Measurements from ENCODE around the gene NPW. TPM values are rescaled to one million over a fixed set of nuclear protein-coding genes. Genes with fewer than 3 reads are reported as not detected.

NPW gene
- polyA plus RNA-seq, 1 donor, result 4.4 TPM

- no CpG with 5 or more reads among the region's 41 CpGs for WGBS (ENCODE audit: insufficient coverage, low lambda C conversion rate)
- Histone ChIP-seq H3K4me3 (ENCODE audit: low read length) (no peak overlapping the region), H3K4me1 (ENCODE audit: control insufficient read depth, insufficient read depth, low read length) (peaks cover 58% of the 10 kb centered on the region), H3K9me3 (ENCODE audit: control insufficient read depth, low read depth, low read length) (peaks cover 12% of the 10 kb centered on the region), H3K27ac (ENCODE audit: low read length) (peak overlapping the region; percentile 79), H3K27me3 (ENCODE audit: control insufficient read depth, insufficient read depth, low read length) (no peaks in the 10 kb centered on the region), H3K36me3 (ENCODE audit: control insufficient read depth, insufficient read depth, low read length) (peaks cover 32% of the 10 kb centered on the region)
- peak; percentile 41 to 43 for DNase-seq
Measured at GRCh38 chr16:2038382-2039231, 19.0 kb downstream of the NPW start.

GRCh38 chr16:2039274-2040031, 19.9 kb downstream of the NPW start:
- Histone ChIP-seq H3K36me3 (ENCODE audit: control insufficient read depth, insufficient read depth, low read length) (peaks cover 33% of the 10 kb centered on the region), H3K4me1 (ENCODE audit: control insufficient read depth, insufficient read depth, low read length) (peaks cover 55% of the 10 kb centered on the region)

GRCh38 chr16:2040041-2040786, 20.6 kb downstream of the NPW start:
- peak overlapping the region; percentile 79 for H3K27ac ChIP-seq (ENCODE audit: low read length)
- DNase-seq, result no peak
- WGBS (ENCODE audit: insufficient coverage, low lambda C conversion rate), result no CpG with 5 or more reads among the region's 24 CpGs
- H3K9me3 ChIP-seq (ENCODE audit: control insufficient read depth, low read depth, low read length), result peaks cover 9% of the 10 kb centered on the region
- H3K4me3 ChIP-seq (ENCODE audit: low read length), result no peak overlapping the region
- H3K4me1 ChIP-seq (ENCODE audit: control insufficient read depth, insufficient read depth, low read length), result peaks cover 49% of the 10 kb centered on the region
- H3K36me3 ChIP-seq (ENCODE audit: control insufficient read depth, insufficient read depth, low read length), result peaks cover 35% of the 10 kb centered on the region
- H3K27me3 ChIP-seq (ENCODE audit: control insufficient read depth, insufficient read depth, low read length), result no peaks in the 10 kb centered on the region

More at GRCh38 chr16:2039274-2040031, 19.9 kb downstream of the NPW start:
- peak; percentile 82 to 84 for DNase-seq
- H3K4me3 ChIP-seq (ENCODE audit: low read length), result no peak overlapping the region
- no CpG with 5 or more reads among the region's 29 CpGs for WGBS (ENCODE audit: insufficient coverage, low lambda C conversion rate)
- H3K27me3 ChIP-seq (ENCODE audit: control insufficient read depth, insufficient read depth, low read length), result no peaks in the 10 kb centered on the region
- H3K27ac ChIP-seq (ENCODE audit: low read length), result peak overlapping the region; percentile 79
- peaks cover 9% of the 10 kb centered on the region for H3K9me3 ChIP-seq (ENCODE audit: control insufficient read depth, low read depth, low read length)

GRCh38 chr16:2040787-2041522, 21.4 kb downstream of the NPW start:
- no CpG with 5 or more reads among the region's 20 CpGs for WGBS (ENCODE audit: insufficient coverage, low lambda C conversion rate)
- Histone ChIP-seq H3K9me3 (ENCODE audit: control insufficient read depth, low read depth, low read length) (peaks cover 6% of the 10 kb centered on the region), H3K36me3 (ENCODE audit: control insufficient read depth, insufficient read depth, low read length) (peaks cover 39% of the 10 kb centered on the region), H3K27me3 (ENCODE audit: control insufficient read depth, insufficient read depth, low read length) (no peaks in the 10 kb centered on the region), H3K4me3 (ENCODE audit: low read length) (no peak overlapping the region), H3K4me1 (ENCODE audit: control insufficient read depth, insufficient read depth, low read length) (peaks cover 42% of the 10 kb centered on the region), H3K27ac (ENCODE audit: low read length) (no peak overlapping the region)
- no peak for DNase-seq

- peaks cover 36% of the 10 kb centered on the region for H3K4me1 ChIP-seq (ENCODE audit: control insufficient read depth, insufficient read depth, low read length)
- H3K27me3 ChIP-seq (ENCODE audit: control insufficient read depth, insufficient read depth, low read length), result no peaks in the 10 kb centered on the region
- H3K36me3 ChIP-seq (ENCODE audit: control insufficient read depth, insufficient read depth, low read length), result peaks cover 28% of the 10 kb centered on the region
- H3K4me3 ChIP-seq (ENCODE audit: low read length), result no peak overlapping the region
- peak overlapping the region; percentile 42 for H3K27ac ChIP-seq (ENCODE audit: low read length)
- DNase-seq, result no peak
- WGBS (ENCODE audit: insufficient coverage, low lambda C conversion rate), result no CpG with 5 or more reads among the region's 22 CpGs
- peaks cover 6% of the 10 kb centered on the region for H3K9me3 ChIP-seq (ENCODE audit: control insufficient read depth, low read depth, low read length)
Measured at GRCh38 chr16:2042171-2042985, 22.8 kb downstream of the NPW start.

GRCh38 chr16:2042986-2043666, 23.5 kb downstream of the NPW start:
- no CpG with 5 or more reads among the region's 11 CpGs for WGBS (ENCODE audit: insufficient coverage, low lambda C conversion rate)
- no peak overlapping the region for H3K27ac ChIP-seq (ENCODE audit: low read length)

GRCh38 chr16:2043667-2044451, 24.3 kb downstream of the NPW start:
- peaks cover 18% of the 10 kb centered on the region for H3K36me3 ChIP-seq (ENCODE audit: control insufficient read depth, insufficient read depth, low read length)
- no peak for DNase-seq
- H3K4me1 ChIP-seq (ENCODE audit: control insufficient read depth, insufficient read depth, low read length), result peaks cover 31% of the 10 kb centered on the region

More at GRCh38 chr16:2042986-2043666, 23.5 kb downstream of the NPW start:
- DNase-seq, result no peak
- H3K27me3 ChIP-seq (ENCODE audit: control insufficient read depth, insufficient read depth, low read length), result no peaks in the 10 kb centered on the region
- peaks cover under 1% of the 10 kb centered on the region for H3K9me3 ChIP-seq (ENCODE audit: control insufficient read depth, low read depth, low read length)
- H3K4me3 ChIP-seq (ENCODE audit: low read length), result no peak overlapping the region
- peaks cover 29% of the 10 kb centered on the region for H3K4me1 ChIP-seq (ENCODE audit: control insufficient read depth, insufficient read depth, low read length)
- peaks cover 20% of the 10 kb centered on the region for H3K36me3 ChIP-seq (ENCODE audit: control insufficient read depth, insufficient read depth, low read length)

GRCh38 chr16:2044541-2044940, 25.0 kb downstream of the NPW start:
- H3K27me3 ChIP-seq (ENCODE audit: control insufficient read depth, insufficient read depth, low read length), result no peaks in the 10 kb centered on the region
- no peak overlapping the region for H3K4me3 ChIP-seq (ENCODE audit: low read length)
- H3K36me3 ChIP-seq (ENCODE audit: control insufficient read depth, insufficient read depth, low read length), result peaks cover 18% of the 10 kb centered on the region
- WGBS (ENCODE audit: insufficient coverage, low lambda C conversion rate), result no CpG with 5 or more reads among the region's 22 CpGs
- no peak overlapping the region for H3K27ac ChIP-seq (ENCODE audit: low read length)
- peaks cover 25% of the 10 kb centered on the region for H3K4me1 ChIP-seq (ENCODE audit: control insufficient read depth, insufficient read depth, low read length)
- no peaks in the 10 kb centered on the region for H3K9me3 ChIP-seq (ENCODE audit: control insufficient read depth, low read depth, low read length)
- no peak for DNase-seq

More at GRCh38 chr16:2043667-2044451, 24.3 kb downstream of the NPW start:
- no peak overlapping the region for H3K27ac ChIP-seq (ENCODE audit: low read length)
- no peaks in the 10 kb centered on the region for H3K9me3 ChIP-seq (ENCODE audit: control insufficient read depth, low read depth, low read length)
- no CpG with 5 or more reads among the region's 26 CpGs for WGBS (ENCODE audit: insufficient coverage, low lambda C conversion rate)
- no peak overlapping the region for H3K4me3 ChIP-seq (ENCODE audit: low read length)
- H3K27me3 ChIP-seq (ENCODE audit: control insufficient read depth, insufficient read depth, low read length), result no peaks in the 10 kb centered on the region

All from large intestine (tissue), 3 donors.